Activated T-cell treated with anti-CD3 and anti-CD28 coated beads for 24 hours (primary cell): Measurements from ENCODE around the gene TSSK3.

Experiments
- DNase-seq: peaks from one replicate; pipeline ENCODE4 v3.0.0-alpha.2; 2020; ENCODE audit warnings: low read depth

Gene TSSK3

DNA sequence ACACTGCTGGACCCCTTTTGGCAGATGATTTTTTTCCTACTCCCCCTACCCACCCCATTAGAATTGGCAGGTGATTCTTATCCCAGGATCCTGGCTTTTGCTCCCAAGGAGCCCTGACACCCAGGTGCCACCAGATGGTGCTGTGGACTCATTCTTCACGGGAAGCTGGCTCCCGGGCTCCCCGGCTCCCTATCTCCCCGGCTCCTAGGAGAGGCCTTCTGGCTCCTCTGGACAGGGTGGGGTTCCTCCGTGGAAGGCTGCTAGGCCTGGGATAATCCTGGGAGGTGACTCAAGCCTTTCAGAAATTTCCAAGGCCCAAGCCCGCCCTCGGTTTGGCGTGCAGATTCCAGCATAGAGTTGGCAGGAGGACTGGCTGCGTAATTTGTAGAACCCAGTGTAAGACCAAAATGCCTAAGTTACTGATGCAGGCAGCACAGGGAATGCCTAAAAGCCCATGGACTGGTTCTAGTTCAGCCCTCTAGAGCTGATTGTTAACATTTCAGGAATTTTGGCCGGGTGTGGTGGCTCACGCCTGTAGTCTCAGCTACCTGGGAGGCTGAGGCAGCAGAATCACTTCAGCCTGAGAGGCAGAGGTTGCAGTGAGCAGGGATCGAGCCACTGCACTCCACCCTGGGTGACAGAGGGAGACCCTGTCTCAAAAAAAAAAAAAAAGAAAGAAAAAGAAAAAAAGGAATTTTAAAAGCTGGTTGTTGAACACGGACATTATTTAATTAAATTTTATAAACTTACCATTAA lies 38.7 kb downstream of the TSSK3 start:
- peak; percentile 35 for DNase-seq

GRCh38 chr1:32404946-32405345 lies 42.6 kb downstream of the TSSK3 start:
- no peak for DNase-seq

DNA sequence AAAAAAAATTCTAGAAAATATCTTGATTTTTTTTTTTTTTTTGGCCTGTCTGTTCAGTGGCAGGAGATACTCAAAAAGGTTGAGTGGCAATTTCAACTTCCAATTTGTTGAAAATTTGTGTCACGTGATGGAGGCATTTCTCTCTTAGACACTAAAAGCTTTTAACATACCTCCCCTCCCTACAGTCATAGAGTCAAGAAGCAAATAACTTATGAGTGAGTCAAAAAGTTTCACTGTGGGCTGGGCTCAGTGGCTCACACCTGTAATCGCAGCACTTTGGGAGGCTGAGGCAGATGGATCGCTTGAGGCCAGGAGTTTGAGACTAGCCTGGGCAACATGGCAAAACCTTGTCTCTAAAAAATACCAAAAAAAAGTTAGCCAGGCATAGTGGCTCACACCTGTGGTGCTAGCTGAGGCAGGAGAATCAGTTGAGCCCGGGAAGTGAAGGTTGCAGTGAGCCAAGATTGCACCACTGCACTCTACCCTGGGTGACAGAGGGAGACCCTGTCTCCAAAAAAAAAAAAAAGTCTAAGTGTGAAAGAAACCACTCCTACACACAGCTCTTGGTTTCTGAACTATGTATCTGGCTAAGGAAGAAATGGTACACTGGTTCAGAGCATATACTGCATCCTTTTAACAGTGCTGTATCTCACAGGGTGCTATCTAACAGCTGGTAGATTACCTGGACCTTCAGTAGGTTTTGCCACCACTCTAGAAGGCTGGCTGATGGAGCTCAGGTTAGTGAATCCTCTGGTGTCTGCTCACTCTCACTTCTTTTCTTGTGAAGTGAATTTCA lies 43.5 kb downstream of the TSSK3 start:
- no peak for DNase-seq

- DNase-seq, result no peak
Observed at GRCh38 chr1:32406629-32407111, 44.3 kb downstream of the TSSK3 start.

- DNase-seq, result no peak
Observed at GRCh38 chr1:32411261-32411660, 48.9 kb downstream of the TSSK3 start.

GRCh38 chr1:32413507-32414185 lies 51.3 kb downstream of the TSSK3 start:
- DNase-seq, result peak; percentile 70
